CD4-positive, alpha-beta T cell treated with Interleukin-12 subunit alpha and Interleukin-12 subunit beta, for 1 hour (primary cell): ENCODE data around the gene NRSN2.
"Not testable (repeated sequence)": the region's sequence is repeated elsewhere in the genome, so short reads cannot be mapped to it uniquely, and the experiment has no call there.

Experiments used
- DNase-seq: peaks from one replicate; pipeline ENCODE4 v3.0.0-alpha.2; 2020

Gene NRSN2

DNA sequence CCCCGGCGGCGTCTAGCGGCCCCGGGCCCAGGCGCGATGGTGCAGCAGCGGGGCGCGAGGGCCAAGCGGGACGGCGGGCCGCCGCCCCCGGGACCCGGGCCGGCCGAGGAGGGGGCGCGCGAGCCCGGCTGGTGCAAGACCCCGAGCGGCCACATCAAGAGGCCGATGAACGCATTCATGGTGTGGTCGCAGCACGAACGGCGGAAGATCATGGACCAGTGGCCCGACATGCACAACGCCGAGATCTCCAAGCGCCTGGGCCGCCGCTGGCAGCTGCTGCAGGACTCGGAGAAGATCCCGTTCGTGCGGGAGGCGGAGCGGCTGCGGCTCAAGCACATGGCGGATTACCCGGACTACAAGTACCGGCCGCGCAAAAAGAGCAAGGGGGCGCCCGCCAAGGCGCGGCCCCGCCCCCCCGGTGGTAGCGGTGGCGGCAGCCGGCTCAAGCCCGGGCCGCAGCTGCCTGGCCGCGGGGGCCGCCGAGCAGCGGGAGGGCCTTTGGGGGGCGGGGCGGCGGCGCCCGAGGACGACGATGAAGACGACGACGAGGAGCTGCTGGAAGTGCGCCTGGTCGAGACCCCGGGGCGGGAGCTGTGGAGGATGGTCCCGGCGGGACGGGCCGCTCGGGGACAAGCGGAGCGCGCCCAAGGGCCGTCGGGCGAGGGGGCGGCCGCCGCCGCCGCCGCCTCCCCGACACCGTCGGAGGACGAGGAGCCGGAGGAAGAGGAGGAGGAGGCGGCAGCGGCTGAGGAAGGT is 20.8 kb upstream of the NRSN2 start:
- peak; percentile 35 for DNase-seq

DNA sequence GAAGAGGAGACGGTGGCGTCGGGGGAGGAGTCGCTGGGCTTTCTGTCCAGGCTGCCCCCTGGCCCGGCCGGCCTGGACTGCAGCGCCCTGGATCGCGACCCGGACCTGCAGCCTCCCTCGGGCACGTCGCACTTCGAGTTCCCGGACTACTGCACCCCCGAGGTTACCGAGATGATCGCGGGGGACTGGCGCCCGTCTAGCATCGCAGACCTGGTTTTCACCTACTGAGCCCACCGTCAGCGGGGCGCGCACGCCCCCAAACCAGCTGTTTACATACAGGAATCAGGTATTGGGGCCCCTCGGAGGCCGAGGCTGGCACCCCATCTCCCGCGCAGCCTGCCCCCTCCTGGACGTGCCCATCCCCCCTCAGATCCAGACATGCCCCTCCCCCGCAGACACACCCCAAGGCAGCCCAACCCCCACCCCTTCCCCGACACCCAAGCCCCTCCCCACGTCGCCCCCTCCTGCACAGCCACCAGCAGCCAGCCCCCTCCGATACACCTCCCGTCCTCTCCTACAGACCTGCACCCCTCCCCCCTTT is 20.2 kb upstream of the NRSN2 start:
- no peak for DNase-seq

DNA sequence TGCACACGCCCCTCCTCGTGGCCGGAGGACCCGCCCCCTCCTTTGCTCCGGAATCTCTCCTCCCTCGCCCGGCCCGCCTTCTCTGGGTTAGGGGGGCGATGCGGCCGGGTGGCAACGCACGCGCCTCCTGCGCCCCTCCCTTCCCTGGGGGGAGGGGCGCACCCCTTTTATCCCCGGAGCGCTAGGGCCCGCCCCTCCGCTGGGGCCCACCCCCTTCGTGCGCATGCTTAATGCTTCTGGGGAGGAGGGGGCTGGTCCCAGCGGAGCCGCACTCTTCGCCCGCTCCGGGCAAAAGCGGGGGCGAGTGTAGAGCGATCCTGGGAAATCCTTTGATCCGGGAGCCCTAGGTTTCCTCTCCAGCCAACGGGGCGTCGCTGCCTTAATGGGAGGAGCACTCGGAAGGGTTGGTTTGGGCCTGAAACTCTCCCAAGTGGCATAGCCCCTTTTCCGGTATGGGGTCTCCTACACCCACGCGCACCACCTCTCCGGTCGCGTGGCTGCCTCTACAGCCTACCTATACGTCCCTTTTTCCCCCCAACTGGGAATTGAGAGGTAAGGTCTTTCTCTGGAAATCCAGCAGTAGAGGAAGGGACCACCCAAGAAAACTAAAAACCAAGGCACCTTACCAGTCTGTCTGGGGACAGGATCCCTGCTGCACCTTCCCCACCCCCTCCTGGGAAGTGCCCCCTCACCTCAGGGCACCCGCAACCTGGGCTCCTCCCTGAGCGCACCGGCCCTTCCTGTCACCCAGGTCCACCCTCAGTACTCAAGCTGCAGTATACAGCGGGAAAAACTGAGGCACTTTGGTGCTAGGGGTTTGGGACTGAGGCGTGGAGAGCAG is 19.5 kb upstream of the NRSN2 start:
- DNase-seq = peak; percentile 80

DNA sequence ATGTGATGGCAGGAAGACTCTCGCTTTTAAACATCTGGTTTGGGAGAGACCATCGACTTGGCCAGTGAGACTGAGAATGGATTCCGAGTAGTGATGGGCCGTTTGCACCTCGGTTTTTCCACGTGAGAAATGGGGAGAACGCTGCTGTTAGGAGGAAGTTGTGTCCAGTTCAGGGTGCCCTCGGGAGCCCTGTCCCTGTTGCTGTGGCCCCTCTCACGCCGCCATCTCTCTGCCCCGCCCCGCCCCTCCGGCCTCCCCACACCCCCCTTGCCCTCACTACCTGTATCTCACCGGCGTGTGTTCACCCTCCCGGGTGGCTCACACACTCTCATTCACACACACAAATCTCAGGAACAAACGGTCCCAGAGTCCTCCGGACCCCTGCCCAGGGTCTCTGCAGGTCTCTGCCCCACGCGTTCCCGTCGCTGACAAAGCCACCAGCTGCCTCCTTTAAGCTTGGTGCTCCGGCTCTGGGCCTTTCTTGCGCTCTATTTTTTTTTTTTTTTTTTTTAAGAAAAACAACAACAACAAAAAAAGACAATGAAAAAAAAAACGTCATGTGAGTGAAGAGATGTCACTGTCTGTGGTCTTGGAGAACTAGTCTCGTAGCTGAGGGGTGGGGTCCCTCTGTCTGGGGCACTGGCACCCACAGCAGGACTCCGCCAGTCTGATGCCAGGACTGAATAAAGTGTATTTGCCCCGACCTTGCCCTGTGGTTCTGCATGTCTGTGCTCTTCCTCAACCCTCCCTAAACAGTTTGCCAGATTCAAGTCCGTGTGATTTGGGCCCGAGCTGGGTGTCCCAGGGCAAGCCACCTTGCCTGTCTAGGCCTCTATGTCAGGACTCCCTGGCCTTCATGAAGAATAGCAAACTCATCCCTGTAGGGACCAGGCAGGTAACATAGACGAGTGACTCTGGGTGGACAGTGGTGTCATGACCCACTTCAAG is 18.6 kb upstream of the NRSN2 start:
- DNase-seq = no peak

DNA sequence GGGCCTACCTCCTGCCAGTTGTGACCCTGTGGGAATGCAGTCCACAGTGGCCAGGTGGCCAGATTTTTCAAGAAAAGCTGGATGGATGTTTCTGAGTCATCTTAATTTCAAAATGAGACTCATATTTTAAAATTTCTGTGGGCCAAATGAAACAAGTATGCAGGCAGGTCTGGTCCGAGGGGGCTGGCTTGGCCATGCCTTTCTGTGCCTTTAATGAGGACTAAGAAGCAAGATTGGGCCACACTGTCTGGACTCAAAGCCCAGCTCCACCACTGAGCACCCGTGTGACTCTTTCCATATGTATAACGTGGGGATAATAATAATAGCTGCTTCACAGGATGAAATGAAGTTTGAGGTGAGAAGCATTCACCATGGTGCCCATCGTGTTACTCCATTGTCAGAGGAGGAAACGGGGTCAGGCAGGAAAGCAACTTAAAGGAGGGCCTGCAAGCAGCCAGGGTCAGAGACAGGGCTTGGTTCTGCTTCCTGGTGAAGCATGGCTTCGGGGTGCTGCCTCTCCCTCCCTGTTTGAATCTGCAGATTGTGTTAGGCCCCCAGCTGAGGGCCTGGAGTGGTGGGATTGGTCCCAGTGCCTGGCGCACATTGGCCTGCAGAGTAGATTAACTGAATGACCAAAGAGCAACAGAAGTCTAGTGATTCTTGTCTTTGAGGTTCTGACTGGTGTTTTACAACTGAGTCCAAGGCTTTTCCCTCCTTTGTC is 17.8 kb upstream of the NRSN2 start:
- no peak for DNase-seq

DNA sequence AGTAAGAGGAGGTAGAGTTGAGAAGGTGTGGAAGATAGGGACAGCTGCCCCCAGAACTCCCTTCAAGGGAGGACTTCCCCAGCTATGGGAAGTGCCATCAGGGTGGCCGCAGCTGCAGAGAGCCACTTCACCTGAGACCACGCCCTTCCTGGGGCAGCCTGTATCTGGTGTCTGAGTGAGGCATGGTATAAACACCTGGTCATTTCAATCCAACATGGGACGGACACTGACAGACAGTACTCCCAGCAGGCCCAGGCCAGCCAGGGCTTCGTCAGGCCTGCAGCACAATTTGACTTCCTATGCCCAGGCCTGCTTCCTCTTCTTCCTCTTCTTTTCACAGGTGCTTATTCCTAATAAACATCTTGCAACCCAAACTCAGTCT is 17.1 kb upstream of the NRSN2 start:
- no peak for DNase-seq

DNA sequence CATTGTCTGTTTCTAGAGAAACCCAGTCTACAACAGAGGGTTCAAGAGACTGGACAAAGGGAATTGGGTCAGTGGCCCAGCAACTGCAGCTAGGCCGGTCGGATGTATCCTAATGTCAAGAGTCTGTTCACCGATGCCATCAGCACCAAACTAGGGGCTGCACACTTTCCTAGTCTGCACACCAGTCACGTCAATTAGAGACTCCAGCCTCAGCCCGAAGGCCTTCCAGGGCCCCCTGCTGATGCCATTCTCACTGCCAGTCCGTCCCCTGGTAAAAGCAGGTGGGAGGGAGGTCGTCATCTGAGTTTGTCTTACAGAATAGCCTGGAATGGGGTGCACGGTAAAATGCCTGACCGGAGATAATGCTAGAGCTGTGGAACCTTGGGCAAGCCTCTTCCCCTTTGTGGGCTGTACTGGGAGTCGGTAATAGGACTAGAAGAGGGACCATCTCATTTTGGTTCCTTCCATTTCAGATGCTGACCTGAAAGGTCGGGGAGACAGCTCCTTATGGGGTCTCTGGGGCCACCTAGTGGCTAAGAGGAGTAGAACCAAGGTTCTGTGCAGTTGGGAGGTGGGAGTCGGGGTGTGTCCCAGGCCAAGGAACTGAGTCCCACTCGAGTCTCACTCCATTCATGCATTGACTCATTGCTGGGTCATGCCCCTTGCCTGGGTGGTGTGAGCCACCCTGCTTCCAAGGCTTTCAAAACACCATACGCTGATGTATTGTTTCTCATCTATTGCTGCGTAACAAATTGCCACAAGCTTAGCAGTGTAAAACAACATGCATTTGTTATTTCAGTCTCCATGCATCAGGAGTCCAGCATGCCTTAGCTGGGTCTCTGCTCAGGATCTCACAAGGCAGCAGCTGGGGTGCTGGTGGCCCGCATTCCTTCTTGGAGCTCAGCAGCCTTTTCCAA is 16.4 kb upstream of the NRSN2 start:
- peak; percentile 77 for DNase-seq

DNA sequence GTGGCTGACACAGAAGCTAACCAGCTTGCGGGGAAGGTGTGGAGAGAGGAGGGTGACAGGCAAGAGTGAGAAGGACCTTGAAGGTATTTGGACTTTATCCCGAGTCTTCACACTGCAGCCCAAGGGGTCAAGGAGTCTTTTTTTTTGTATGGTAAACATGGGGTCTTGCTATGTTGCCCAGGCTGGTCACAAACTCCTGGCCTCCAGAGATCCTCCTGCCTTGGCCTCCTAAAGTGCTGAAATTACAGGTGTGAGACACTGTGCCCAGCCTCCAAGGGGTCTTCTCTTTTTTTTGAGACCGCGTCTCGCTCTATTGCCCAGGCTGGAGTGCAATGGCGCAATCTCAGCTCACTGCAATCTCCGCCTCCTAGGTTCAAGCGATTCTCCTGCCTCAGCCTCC is 12.3 kb upstream of the NRSN2 start:
- DNase-seq = no peak

DNA sequence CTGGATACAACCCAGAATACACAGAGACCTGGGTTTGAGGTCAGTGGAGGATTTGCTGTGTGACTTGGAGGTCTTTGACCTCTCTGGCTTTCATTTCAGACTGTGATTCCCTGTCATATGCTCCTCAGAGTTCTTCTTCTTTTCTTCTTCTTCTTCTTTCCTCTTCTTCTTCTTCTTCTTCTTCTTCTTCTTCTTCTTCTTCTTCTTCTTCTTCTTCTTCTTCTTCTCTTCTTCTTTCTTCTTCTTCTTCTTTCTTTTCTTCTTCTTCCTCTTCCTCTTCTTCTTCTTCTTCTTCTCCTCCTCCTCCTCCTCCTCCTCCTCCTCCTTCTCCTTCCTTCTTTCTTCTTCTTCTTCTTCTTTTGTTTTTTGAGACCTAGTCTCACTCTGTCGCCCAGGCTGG is 10.9 kb upstream of the NRSN2 start:
- not testable (repeated sequence) for DNase-seq

DNA sequence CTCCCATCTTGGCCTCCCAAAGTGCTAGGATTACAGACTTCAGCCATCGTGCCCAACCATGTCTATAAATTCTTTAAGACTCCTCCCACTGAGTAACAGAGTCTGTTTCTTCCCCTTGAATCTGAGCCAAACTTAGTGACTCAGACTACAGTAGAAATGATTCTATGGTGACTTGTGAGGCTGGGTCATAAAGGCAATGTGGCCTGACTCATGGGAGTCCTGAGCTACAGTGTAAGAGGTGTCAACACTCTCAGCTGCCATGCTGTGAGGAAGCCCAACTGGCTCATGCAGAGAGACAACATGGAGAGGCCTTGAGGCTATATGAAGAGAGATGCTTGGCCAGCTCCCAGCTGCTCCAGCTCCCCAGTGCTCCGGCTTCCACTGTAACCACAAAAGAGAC is 5.2 kb upstream of the NRSN2 start:
- no peak for DNase-seq

DNA sequence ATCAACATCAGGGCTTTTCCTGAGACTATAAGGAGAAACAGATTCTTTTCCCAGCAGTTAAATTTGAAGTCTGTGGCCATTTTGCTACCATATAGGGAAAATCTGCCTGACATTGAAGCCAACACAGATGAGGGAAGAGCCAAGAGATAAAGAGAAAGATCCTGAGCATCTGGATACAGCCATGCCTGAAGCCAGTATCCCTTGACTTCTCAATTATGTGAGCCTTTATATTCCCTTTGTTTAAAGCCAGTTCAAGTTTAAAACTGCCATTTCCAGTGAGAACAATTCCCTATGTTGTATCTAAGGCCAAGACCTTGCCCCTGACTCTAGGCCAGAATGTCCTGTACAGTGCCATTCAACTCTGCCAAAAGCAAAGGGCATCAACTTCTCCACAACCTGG is 3.8 kb upstream of the NRSN2 start:
- no peak for DNase-seq

DNA sequence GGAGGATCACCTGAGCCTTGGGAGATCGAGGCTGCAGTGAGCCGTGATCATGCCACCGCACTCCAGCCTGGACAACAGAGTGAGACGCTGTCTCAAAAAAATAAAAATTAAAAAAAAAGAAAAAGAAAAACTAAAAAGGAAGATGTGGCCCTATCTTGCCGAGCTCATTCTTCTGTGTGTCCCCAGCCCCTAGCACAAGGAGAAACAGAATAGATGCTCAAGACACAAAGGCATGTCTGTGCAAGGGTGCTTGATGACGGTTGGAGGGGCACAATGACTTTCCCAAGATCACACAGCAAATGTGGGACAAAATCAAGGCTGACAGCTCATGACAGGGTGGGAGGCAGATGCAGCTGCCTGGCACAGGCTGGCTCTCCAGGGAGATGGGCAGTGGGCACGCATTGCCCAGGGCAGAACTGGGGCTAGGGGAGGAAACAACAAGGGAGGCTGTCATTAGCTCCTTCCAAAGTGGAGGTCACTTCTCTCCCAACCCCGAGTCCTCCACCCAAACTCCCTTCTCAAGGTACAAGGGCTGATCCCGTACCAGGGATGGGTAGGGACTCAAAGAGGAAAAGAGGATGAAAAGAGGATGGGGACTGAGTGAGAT is 775 bp upstream of the NRSN2 start:
- no peak for DNase-seq

DNA sequence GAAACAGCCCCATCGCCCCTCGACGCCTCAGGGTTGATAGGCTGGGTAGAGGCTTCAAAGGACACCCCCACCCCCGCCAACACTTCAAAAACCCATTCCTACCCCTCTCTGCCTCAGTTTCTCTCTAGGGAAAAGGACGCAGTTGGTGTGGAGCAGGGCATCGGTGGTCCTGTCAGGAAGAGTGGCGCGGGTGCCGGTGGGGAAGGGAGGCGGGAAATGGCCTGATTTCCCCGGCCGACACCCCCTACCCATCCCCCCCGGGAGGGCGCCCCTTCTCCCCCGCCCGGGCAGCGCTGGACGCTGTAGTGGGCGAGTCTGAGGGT is 367 bp downstream of the NRSN2 start:
- no peak for DNase-seq

DNA sequence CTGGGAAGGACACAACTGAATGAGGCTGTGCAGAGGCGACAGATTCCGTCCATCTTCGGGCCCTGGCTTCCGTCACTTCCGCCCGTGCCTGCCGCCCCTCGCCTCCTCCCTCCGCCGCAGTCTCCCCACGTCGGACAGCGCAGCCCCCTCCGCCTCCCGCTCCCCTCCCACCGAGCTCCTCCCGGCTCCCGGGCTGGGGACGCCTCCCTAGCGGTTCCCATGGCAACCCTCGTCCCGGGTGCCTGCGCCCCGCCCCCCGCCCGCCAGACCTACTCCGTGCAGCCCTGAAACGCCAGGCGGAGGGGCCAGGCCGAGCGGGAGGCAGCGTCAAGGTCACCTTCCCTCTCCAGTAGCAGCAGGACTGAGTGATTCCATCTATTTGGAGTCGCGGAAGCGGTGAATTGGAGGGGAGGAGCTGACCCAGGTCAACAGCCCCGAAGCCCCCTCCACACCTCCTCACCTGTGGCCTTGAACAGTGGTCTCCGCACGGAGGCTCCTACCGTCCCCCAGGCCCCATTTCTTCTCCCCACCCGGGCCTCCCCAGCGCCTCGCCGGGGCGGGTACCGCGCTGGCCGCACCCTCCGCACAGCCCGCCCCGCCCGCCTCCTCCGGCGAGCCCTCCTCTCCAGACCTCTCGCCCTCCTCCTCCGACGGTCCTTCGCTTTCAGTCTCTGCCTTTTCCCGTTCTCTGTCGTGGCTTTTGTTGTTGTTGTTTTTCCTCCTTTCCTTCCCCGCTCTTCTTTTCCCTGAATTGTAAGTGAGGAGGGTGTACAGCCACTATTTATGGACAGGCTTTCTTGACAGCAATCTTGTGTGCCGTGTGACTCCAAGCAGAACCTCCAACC is 951 bp downstream of the NRSN2 start:
- peak; percentile 71 for DNase-seq

DNA sequence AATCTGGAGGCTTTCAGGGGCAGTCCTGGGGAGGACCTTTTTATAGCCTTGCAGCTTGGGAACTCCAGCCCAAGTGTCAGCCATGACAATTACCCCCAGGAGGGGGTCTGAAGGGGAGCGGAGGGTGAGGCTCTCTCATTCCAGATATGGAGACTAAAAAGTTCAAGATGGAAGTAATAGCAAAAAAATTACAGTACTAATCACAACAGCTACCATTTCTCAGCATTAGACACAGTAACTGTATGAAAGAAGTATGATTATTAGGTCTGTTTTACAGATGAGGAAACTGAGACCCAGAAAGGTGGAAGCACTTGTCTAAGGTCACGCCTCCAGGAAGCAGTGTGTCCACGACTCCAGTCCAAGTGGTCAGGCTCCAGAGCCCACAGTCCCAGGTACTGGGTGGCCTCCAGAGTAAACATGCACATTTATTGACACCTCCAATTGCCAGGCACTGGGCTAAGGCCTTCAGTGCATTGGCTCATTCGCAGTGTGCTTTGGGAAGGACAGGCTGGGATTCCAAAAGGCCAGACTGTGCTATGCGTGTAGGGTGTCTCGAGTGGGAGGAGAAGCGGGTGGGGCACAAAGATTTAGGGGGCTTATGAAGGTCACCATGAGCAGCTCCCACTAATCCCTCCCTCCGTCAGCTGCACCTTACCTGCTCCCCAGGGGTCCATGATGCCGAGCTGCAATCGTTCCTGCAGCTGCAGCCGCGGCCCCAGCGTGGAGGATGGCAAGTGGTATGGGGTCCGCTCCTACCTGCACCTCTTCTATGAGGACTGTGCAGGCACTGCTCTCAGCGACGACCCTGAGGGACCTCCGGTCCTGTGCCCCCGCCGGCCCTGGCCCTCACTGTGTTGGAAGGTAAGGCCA is 2.3 kb downstream of the NRSN2 start:
- DNase-seq = no peak

DNA sequence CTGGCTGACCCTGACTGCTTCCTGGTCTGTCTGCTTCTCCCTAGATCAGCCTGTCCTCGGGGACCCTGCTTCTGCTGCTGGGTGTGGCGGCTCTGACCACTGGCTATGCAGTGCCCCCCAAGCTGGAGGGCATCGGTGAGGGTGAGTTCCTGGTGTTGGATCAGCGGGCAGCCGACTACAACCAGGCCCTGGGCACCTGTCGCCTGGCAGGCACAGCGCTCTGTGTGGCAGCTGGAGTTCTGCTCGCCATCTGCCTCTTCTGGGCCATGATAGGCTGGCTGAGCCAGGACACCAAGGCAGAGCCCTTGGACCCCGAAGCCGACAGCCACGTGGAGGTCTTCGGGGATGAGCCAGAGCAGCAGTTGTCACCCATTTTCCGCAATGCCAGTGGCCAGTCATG is 6.3 kb downstream of the NRSN2 start:
- DNase-seq = no peak

DNA sequence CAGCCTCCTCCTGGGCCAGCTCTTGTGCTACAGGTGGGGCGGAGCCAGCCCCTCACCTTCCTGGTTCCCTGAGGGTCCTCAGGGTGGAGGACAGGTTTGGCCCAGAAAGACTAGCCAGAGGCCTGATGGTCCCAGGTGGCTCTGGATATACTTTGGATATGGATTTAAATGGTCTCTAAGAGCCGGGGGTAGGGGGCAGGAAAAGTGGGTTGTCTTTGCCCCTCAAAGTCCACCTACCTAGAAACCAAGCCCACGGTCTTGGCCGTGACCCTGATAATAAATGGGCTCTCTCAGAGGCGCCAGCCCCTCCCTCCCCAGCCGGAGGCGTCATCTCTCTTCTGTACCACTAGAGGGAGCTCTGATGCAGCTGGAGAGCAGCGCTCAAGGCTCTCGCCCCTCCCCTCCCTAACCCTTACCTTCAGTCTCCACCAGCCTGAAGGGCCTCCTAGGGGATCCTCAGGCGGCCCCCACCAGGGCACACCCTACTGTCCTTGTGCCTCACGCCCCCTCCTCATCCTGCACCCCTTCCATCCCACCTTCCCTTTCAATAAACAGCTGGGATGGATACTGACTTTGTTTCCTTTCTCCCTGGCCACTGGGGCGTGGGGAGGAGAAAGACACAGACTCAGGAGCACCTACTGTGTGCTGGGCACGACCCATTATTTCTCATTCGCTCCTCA is 7.5 kb downstream of the NRSN2 start:
- peak; percentile 86 for DNase-seq

DNA sequence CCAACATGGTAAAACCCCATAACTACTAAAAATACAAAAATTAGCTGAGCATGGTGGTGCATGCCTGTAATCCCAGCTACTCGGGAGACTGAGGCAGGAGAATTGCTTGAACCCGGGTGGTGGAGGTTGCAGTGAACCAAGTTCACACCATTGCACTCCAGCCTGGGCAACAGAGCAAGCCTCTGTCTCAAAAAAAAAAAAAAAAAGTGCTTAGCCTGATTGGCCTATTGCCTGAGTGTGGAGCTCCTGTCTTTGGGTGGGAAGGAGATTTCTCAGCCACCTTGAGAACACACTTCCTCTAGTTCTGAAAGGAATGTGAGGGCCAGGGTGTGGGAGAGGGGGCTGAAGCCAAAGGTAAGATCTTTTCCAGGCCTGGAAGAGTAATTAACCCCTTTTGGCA is 9.2 kb downstream of the NRSN2 start:
- DNase-seq = not testable (repeated sequence)
